Measurements from ENCODE around the gene INSIG2. TPM values are rescaled to one million over a fixed set of nuclear protein-coding genes. Genes with fewer than 3 reads are reported as not detected.

INSIG2 gene
- total RNA-seq, 1 experiment from 2014 or later = 8.7 TPM

DNA sequence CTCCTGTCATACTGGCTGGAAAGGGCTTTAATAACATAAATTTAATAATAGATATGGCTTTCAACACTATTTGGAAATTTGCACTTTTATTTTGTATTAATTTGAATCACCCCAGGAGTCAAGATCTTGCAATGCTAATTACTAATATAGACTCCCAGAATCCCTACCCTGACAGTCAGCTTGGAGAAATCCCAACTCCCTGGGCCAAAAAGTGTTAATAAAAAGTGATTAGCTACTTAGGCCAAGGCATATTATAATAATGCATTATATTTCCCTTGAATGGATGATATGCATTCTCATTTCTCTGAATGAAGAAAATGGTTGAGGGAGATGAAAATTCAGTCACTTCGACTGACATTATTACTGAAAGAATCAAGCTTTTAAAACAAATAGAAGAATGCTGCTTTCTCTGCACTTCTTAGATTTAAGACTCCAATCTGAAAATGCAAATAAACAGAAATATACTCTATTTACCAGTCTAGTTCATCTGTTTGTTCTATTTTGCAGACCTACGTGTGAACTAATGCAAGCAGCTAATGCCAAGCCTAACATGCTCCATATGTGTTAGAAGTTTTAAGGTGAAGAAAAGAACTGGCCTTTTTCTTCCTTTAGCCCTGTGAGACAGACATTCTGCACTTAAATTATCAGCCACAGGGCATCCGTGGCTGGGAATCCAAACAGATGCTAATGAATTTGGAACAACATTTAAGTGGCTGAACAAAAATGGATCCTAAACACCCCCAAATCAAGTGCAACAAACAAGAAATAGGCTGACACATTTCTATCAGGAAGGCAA lies 33.9 kb upstream of the INSIG2 start:
- H2BK5ac ChIP-seq (ENCODE audit: insufficient read length, low read length) = no peak overlapping the region
- WGBS (ENCODE audit: extremely low coverage, insufficient read length, low lambda C conversion rate) = no CpG with 5 or more reads among the region's 3 CpGs
- no peak overlapping the region for H2BK15ac ChIP-seq (ENCODE audit: low read depth, low read length)
- no peaks in the 10 kb centered on the region for H3K27me3 ChIP-seq (ENCODE audit: insufficient read depth, low read length)
- H4K5ac ChIP-seq (ENCODE audit: insufficient read length, low read depth, low read length) = no peak overlapping the region
- H3T11ph ChIP-seq (ENCODE audit: low read length) = no peak overlapping the region
- no peak overlapping the region for H3K4ac ChIP-seq (ENCODE audit: low read depth, low read length)
- TF ChIP-seq, protein P1, sequence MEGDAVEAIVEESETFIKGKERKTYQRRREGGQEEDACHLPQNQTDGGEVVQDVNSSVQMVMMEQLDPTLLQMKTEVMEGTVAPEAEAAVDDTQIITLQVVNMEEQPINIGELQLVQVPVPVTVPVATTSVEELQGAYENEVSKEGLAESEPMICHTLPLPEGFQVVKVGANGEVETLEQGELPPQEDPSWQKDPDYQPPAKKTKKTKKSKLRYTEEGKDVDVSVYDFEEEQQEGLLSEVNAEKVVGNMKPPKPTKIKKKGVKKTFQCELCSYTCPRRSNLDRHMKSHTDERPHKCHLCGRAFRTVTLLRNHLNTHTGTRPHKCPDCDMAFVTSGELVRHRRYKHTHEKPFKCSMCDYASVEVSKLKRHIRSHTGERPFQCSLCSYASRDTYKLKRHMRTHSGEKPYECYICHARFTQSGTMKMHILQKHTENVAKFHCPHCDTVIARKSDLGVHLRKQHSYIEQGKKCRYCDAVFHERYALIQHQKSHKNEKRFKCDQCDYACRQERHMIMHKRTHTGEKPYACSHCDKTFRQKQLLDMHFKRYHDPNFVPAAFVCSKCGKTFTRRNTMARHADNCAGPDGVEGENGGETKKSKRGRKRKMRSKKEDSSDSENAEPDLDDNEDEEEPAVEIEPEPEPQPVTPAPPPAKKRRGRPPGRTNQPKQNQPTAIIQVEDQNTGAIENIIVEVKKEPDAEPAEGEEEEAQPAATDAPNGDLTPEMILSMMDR (conservative IDR thresholded peaks at IDR 0.05) = no peak
- no peaks in the 10 kb centered on the region for H3K79me2 ChIP-seq (ENCODE audit: insufficient read depth, low read length)
- H3K18ac ChIP-seq (ENCODE audit: insufficient read length, low read depth, low read length) = no peak overlapping the region
- no peak overlapping the region for H4K91ac ChIP-seq (ENCODE audit: insufficient read length, low read depth, low read length)
- no peaks in the 10 kb centered on the region for H3K36me3 Mint-ChIP-seq (ENCODE audit: insufficient read depth in 1 of 3, low read depth in 3 of 3)
- H3K27ac Mint-ChIP-seq = no peak overlapping the region
- H3K23me2 ChIP-seq (ENCODE audit: insufficient read length, low read depth, low read length, poor library complexity, severe bottlenecking) = no peaks in the 10 kb centered on the region
- H3K4me1 ChIP-seq (ENCODE audit: insufficient read depth, low read length) = no peaks in the 10 kb centered on the region
- H2BK120ac ChIP-seq (ENCODE audit: low read depth, low read length, poor library complexity, severe bottlenecking) = no peak overlapping the region
- H3K79me1 ChIP-seq (ENCODE audit: insufficient read depth, low read depth, low read length, poor library complexity, severe bottlenecking) = no peaks in the 10 kb centered on the region
- no peak overlapping the region for H2AFZ ChIP-seq (ENCODE audit: low read length)
- no peaks in the 10 kb centered on the region for H3K9me3 Mint-ChIP-seq
- H3K14ac ChIP-seq (ENCODE audit: insufficient read depth, low read length) = no peak overlapping the region
- no peak overlapping the region for H2AK5ac ChIP-seq (ENCODE audit: insufficient read length, low read length)
- H3K4me3 Mint-ChIP-seq = no peak overlapping the region
- no peaks in the 10 kb centered on the region for H4K20me1 ChIP-seq (ENCODE audit: control insufficient read depth, insufficient read depth, insufficient read length)
- no peak overlapping the region for H3K9ac ChIP-seq (ENCODE audit: extremely low read depth, insufficient read length, low read length)
- peaks cover 5 to 11% of the 10 kb centered on the region in 2 experiments for H3K4me1 Mint-ChIP-seq
- H3K9me3 ChIP-seq (ENCODE audit: control insufficient read depth, low read depth, low read length) = no peaks in the 10 kb centered on the region
- H4K8ac ChIP-seq (replicated peaks; ENCODE audit: insufficient read length, low read depth, low read length) = no peak overlapping the region
- no peak overlapping the region for H2BK12ac ChIP-seq (ENCODE audit: insufficient read length, low read depth, low read length)
- H3K4me2 ChIP-seq (ENCODE audit: insufficient read depth, insufficient read length, low read length) = no peak overlapping the region
- DNase-seq = no peak
- H3K27me3 Mint-ChIP-seq (ENCODE audit: low read depth) = peaks cover 4% of the 10 kb centered on the region; the same call in 1 of the 2 replicates
- no peak overlapping the region for H3K23ac ChIP-seq (ENCODE audit: insufficient read length, low read depth, low read length)
- H3K56ac ChIP-seq (ENCODE audit: insufficient read length, low read depth, low read length) = no peak overlapping the region
- no peak overlapping the region for H2BK20ac ChIP-seq (ENCODE audit: low read depth, low read length, poor library complexity, severe bottlenecking)
- no peak overlapping the region for H3K27ac ChIP-seq (ENCODE audit: insufficient read length, low read depth, low read length)

Measured in H9 (cell line).